Activated naive CD4-positive, alpha-beta T cell treated with anti-CD3 and anti-CD28 coated beads, Interleukin-2, amount 10 ng/mL, durations not matched to agents 7 days and 5 days (primary cell): ENCODE results near the gene EXOSC3.
"Not testable (repeated sequence)": the region's sequence is repeated elsewhere in the genome, so short reads cannot be mapped to it uniquely, and the experiment has no call there.

Experiments
- CTCF ChIA-PET: fragments of 350-600 bp; sonication (Branson Sonifier 250); formaldehyde crosslinking; loops from one replicate; lab custom pipeline; 2021; ENCODE audit warnings: antibody characterized with exemption; lab: Charles Lee
- DNase-seq: peaks from one replicate; pipeline ENCODE4 v3.0.0-alpha.2; 2020
- H3K27ac Mint-ChIP-seq: one replicate; pipeline ENCODE4 v1.8.0; 2021; ENCODE audit warnings: mild to moderate bottlenecking, moderate library complexity, mixed read lengths
- H3K27me3 Mint-ChIP-seq: one replicate; pipeline ENCODE4 v1.8.0; 2021; ENCODE audit warnings: mild to moderate bottlenecking, mixed read lengths
- H3K36me3 Mint-ChIP-seq: one replicate; pipeline ENCODE4 v1.8.0; 2021; ENCODE audit warnings: mixed read lengths
- H3K4me1 Mint-ChIP-seq: one replicate; pipeline ENCODE4 v1.8.0; 2021; ENCODE audit warnings: mixed read lengths
- H3K4me3 Mint-ChIP-seq: one replicate; pipeline ENCODE4 v1.8.0; 2021; ENCODE audit warnings: mild to moderate bottlenecking, moderate library complexity, mixed read lengths
- H3K9me3 Mint-ChIP-seq: one replicate; pipeline ENCODE4 v1.8.0; 2021; ENCODE audit warnings: mixed read lengths

Gene EXOSC3

GRCh38 chr9:37758747-37759146 lies 26.1 kb downstream of the EXOSC3 start:
- Mint-ChIP-seq H3K27ac (no peak overlapping the region), H3K4me1 (peaks cover 19% of the 10 kb centered on the region), H3K4me3 (no peak overlapping the region), H3K9me3 (no peaks in the 10 kb centered on the region), H3K36me3 (peaks cover 12% of the 10 kb centered on the region), H3K27me3 (no peaks in the 10 kb centered on the region)
- DNase-seq, result no peak
- CTCF ChIA-PET, result no interaction called here

DNA sequence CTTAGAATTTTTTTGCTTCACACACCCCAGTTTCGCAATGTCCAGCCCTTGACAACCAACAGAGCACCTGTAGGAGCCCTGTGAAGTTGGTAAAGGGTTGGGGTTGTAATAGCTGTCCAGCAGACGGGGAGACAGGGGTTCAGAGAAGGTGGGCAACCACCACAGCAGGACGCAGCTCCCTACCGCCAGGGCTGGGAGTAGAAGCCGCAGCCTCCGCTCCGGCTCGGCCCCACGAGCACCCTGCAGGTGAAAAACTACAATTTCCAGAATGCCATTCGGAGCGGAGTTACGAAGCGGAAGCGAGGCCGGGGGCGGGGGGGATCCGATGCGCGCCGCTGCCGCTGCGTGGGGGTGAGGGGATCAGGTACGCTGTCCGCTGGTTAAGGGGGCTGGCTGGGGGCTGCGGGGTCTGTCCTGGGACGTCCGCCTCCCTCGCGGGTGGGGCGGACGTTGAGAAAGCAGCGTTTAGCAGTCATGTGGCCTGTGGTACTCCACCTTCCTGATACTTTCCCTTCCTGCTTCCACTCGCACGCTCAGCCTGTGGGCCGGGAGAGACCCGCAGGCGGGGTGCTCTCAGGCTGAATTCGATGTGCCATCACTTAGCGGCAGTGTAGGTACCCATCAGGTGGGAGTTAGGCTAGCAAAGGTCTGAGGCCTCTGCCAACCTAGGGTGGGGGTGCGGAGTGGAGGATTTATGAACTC lies 31.2 kb downstream of the EXOSC3 start, which contains the start of gene TRMT10B:
TSS of gene TRMT10B (plus strand) at position 317 of the 702 bp plus-strand sequence. CDS start 8,127 bp downstream, outside the sequence.
- H3K36me3 Mint-ChIP-seq, result peaks cover 7% of the 10 kb centered on the region

GRCh38 chr9:37752642-37753488 lies 32.0 kb downstream of the EXOSC3 start:
- Mint-ChIP-seq H3K4me1 (peaks cover 30% of the 10 kb centered on the region), H3K27ac (peak overlapping the region; percentile 88), H3K36me3 (peaks cover 7% of the 10 kb centered on the region), H3K4me3 (peak overlapping the region; percentile 95), H3K9me3 (peaks cover 2% of the 10 kb centered on the region), H3K27me3 (no peaks in the 10 kb centered on the region)
- CTCF ChIA-PET, result interaction anchor here (0.7 to 1.1 kb wide), 2 partner anchors 32 to 199 kb away, joined by 3 read pairs; partner anchors contain the start of gene EXOSC3
- peak; percentile 33 for DNase-seq

More for the DNA sequence above, 31.2 kb downstream of the EXOSC3 start, which contains the start of gene TRMT10B:
- peak within 1 kb of the TSS; percentile 88 for H3K27ac Mint-ChIP-seq
- CTCF ChIA-PET, result no interaction called here
- peak within 1 kb of the TSS; percentile 95 for H3K4me3 Mint-ChIP-seq
- peaks cover 2% of the 10 kb centered on the region for H3K9me3 Mint-ChIP-seq
- H3K27me3 Mint-ChIP-seq, result no peaks in the 10 kb centered on the region
- DNase-seq, result peak; percentile 82
- peaks cover 30% of the 10 kb centered on the region for H3K4me1 Mint-ChIP-seq

- H3K27ac Mint-ChIP-seq, H3K27me3 Mint-ChIP-seq, H3K4me3 Mint-ChIP-seq, DNase-seq, H3K36me3 Mint-ChIP-seq, H3K9me3 Mint-ChIP-seq: not testable (repeated sequence)
- H3K4me1 Mint-ChIP-seq, result peaks cover 30% of the 10 kb centered on the region
- CTCF ChIA-PET, result interaction anchor here (0.7 to 1.1 kb wide), 2 partner anchors 33 to 199 kb away, joined by 3 read pairs; partner anchors contain the start of gene EXOSC3
Observed at GRCh38 chr9:37752112-37752511, 32.8 kb downstream of the EXOSC3 start.

DNA sequence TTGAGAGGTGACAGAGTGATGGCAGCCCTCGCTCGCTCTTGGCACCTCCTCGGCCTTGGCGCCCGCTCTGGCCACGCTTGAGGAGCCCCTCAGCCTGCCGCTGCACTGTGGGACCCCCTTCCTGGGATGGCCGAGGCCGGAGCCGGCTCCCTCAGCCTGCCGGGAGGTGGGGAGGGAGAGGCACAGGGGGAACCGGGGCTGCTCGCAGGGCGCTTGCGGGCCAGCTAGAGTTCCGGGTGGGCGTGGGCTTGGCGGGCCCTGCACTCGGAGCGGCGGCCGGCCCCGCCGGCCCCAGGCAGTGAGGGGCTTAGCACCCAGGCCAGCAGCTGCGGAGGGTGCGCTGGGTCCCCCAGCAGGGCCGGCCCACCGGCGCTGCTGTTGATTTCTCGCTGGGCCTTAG lies 33.2 kb downstream of the EXOSC3 start:
- H3K9me3 Mint-ChIP-seq, H3K36me3 Mint-ChIP-seq, H3K27ac Mint-ChIP-seq, H3K27me3 Mint-ChIP-seq, H3K4me3 Mint-ChIP-seq, DNase-seq: not testable (repeated sequence)
- CTCF ChIA-PET, result interaction anchor here (1.1 kb wide), 1 partner anchor 33 kb away, joined by 3 read pairs; the partner anchor contains the start of gene EXOSC3
- peaks cover 30% of the 10 kb centered on the region for H3K4me1 Mint-ChIP-seq

GRCh38 chr9:37751186-37751585 lies 33.7 kb downstream of the EXOSC3 start:
- CTCF ChIA-PET, result no interaction called here
- peaks cover 3% of the 10 kb centered on the region for H3K36me3 Mint-ChIP-seq
- H3K27me3 Mint-ChIP-seq, result no peaks in the 10 kb centered on the region
- no peak for DNase-seq
- H3K4me1 Mint-ChIP-seq, result peaks cover 30% of the 10 kb centered on the region
- no peak overlapping the region for H3K27ac Mint-ChIP-seq
- H3K4me3 Mint-ChIP-seq, result peak overlapping the region; percentile 0
- H3K9me3 Mint-ChIP-seq, result peaks cover 2% of the 10 kb centered on the region

- H3K4me3 Mint-ChIP-seq, result no peak overlapping the region
- peaks cover 14% of the 10 kb centered on the region for H3K4me1 Mint-ChIP-seq
- no peak overlapping the region for H3K27ac Mint-ChIP-seq
- peaks cover 2% of the 10 kb centered on the region for H3K9me3 Mint-ChIP-seq
- peaks cover 6% of the 10 kb centered on the region for H3K27me3 Mint-ChIP-seq
- H3K36me3 Mint-ChIP-seq, result peaks cover 3% of the 10 kb centered on the region
- DNase-seq, result no peak
- CTCF ChIA-PET, result interaction anchor here (0.9 to 1.9 kb wide), 3 partner anchors 36 to 164 kb away, joined by 3 to 8 read pairs (median 5); partner anchors contain the start of gene EXOSC3
Observed at GRCh38 chr9:37749129-37749528, 35.7 kb downstream of the EXOSC3 start.

GRCh38 chr9:37747271-37747753 lies 37.6 kb downstream of the EXOSC3 start:
- peaks cover 6% of the 10 kb centered on the region for H3K27me3 Mint-ChIP-seq
- H3K9me3 Mint-ChIP-seq, result no peaks in the 10 kb centered on the region
- no peaks in the 10 kb centered on the region for H3K4me1 Mint-ChIP-seq
- H3K27ac Mint-ChIP-seq, result no peak overlapping the region
- no peak overlapping the region for H3K4me3 Mint-ChIP-seq
- CTCF ChIA-PET, result interaction anchor here (1.0 to 1.9 kb wide), 3 partner anchors 10 to 166 kb away, joined by 3 to 8 read pairs (median 3); no protein-coding TSS in a partner anchor
- peak; percentile 74 for DNase-seq
- H3K36me3 Mint-ChIP-seq, result no peaks in the 10 kb centered on the region

DNA sequence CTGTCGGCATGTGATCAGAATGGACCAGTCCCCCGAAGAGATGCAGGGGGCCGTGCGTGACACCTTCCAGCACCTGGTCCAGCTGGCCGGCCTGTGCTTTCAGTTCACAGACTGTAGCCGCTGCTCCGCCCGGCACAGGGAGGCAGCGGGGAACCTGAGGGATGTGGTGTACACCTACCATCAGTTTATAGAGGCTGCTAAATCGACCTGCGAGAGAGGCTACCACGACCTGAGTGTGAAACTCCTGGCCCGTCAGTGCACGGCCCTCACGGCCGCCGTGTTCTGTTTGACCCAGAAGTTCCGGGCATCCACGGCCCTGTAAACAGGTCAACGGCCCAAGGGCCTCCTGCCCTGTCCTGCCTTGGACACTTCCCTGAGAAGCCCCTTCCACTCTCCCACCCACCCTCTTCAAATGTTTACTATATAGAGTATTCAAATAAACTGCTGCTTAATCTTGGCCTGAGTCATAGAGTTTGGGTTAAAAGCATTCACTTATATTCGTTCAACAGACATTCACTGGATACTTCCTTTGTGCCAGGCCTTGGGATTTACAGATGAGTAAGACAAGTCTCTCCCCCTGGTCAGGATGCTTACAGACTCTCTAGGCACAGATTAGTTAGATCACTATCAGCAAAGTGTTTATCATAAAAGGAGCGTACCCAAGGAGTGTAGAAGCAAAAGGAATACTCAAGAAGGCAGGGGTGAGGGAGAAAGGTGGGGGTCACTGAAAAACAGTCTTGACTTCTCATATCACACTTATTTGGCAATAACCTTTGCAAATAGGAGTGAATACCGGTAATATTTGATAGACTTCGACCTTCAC lies 38.2 kb downstream of the EXOSC3 start:
- DNase-seq, result no peak
- H3K27me3 Mint-ChIP-seq, result peaks cover 8% of the 10 kb centered on the region
- no peak overlapping the region for H3K4me3 Mint-ChIP-seq
- no peaks in the 10 kb centered on the region for H3K36me3 Mint-ChIP-seq
- no peaks in the 10 kb centered on the region for H3K4me1 Mint-ChIP-seq
- H3K27ac Mint-ChIP-seq, result no peak overlapping the region
- H3K9me3 Mint-ChIP-seq, result no peaks in the 10 kb centered on the region
- CTCF ChIA-PET, result interaction anchor here (1.2 kb wide), 1 partner anchor 10 kb away, joined by 3 read pairs; no protein-coding TSS in a partner anchor

DNA sequence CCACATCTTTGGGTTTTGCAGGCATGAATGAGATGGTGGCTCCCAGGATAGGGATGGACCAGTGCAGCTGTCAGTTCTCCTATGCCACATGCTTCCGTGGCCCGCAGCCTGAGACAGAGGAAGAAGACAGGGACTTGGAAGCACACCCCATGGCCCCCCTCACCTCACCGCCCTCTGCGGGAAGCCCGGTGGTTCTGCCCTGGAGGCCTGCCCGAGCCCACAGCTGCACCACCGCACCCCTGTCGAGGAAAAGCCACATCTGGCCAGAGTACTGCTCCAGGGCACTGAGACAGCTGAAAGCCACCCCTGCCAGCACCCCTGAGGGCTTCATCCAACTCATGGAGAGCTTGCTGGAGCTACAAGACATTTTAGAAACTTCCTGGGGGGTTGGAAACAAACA lies 38.9 kb downstream of the EXOSC3 start:
- Mint-ChIP-seq H3K9me3 (no peaks in the 10 kb centered on the region), H3K4me1 (no peaks in the 10 kb centered on the region), H3K27me3 (peaks cover 11% of the 10 kb centered on the region), H3K4me3 (no peak overlapping the region), H3K27ac (no peak overlapping the region), H3K36me3 (no peaks in the 10 kb centered on the region)
- no peak for DNase-seq
- CTCF ChIA-PET, result no interaction called here

DNA sequence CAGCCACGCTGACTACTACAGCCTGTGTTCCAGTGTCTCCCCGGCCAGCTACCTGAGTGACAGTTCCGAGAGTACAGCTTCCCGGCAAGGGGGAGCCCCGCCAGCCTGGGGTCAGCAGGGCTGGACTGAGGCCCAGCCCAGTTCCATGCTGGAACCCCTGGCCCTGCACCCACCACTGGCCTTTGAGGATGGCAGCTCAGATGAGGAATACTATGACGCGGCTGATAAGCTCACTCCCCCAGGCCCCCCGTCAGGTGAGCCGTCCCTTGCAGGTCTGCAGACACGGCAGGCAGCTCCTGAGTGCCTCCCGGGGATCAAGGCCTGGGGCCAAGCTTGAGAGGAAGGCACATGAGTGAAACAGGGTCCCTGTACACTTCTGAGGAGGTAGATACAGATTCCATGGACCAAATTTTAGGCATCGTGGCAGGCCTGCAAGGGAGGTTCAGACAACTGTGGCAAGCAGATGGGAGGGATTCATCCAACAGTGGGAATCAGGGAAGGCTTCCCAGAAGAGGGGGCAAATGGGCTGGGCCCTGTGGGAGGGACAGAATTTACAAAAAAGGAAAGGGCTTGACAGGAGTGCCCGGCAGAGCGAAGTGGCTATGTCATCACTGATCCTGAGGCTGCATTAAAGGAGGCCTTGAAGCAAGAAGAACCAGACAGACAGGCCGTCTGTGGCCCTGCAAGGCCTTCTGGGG lies 44.1 kb downstream of the EXOSC3 start:
- DNase-seq, result no peak
- no peak overlapping the region for H3K4me3 Mint-ChIP-seq
- H3K27ac Mint-ChIP-seq, result no peak overlapping the region
- H3K36me3 Mint-ChIP-seq, result no peaks in the 10 kb centered on the region
- no peaks in the 10 kb centered on the region for H3K4me1 Mint-ChIP-seq
- peaks cover 23% of the 10 kb centered on the region for H3K27me3 Mint-ChIP-seq
- CTCF ChIA-PET, result no interaction called here
- H3K9me3 Mint-ChIP-seq, result no peaks in the 10 kb centered on the region

- H3K9me3 Mint-ChIP-seq, result no peaks in the 10 kb centered on the region
- peaks cover 23% of the 10 kb centered on the region for H3K27me3 Mint-ChIP-seq
- no peaks in the 10 kb centered on the region for H3K4me1 Mint-ChIP-seq
- no peak overlapping the region for H3K4me3 Mint-ChIP-seq
- H3K36me3 Mint-ChIP-seq, result no peaks in the 10 kb centered on the region
- H3K27ac Mint-ChIP-seq, result no peak overlapping the region
- no peak for DNase-seq
- CTCF ChIA-PET, result no interaction called here
Observed at GRCh38 chr9:37740128-37740527, 44.7 kb downstream of the EXOSC3 start.

- peaks cover 24% of the 10 kb centered on the region for H3K27me3 Mint-ChIP-seq
- H3K9me3 Mint-ChIP-seq, result no peaks in the 10 kb centered on the region
- no peaks in the 10 kb centered on the region for H3K4me1 Mint-ChIP-seq
- no peak overlapping the region for H3K27ac Mint-ChIP-seq
- no peaks in the 10 kb centered on the region for H3K36me3 Mint-ChIP-seq
- CTCF ChIA-PET, result no interaction called here
- DNase-seq, result no peak
- H3K4me3 Mint-ChIP-seq, result no peak overlapping the region
Observed at GRCh38 chr9:37739222-37739621, 45.6 kb downstream of the EXOSC3 start.
